Endothelial cell (in vitro differentiated cells): ENCODE measurements around the gene METTL24. TPM values are rescaled to one million over a fixed set of nuclear protein-coding genes. Genes with fewer than 3 reads are reported as not detected.

Experiments
- DNase-seq: peaks from one replicate; pipeline ENCODE4 v3.0.0; 2021; ENCODE audit warnings: low spot score
- H3K27ac Mint-ChIP-seq: one replicate; pipeline ENCODE4 v1.8.0; 2021; ENCODE audit warnings: mixed read lengths, inconsistent platforms; ENCODE audit not compliant: unreplicated experiment
- H3K27me3 Mint-ChIP-seq: one replicate; pipeline ENCODE4 v1.8.0; 2021; ENCODE audit warnings: mild to moderate bottlenecking, moderate library complexity, mixed read lengths, inconsistent platforms; ENCODE audit not compliant: unreplicated experiment
- H3K36me3 Mint-ChIP-seq: one replicate; pipeline ENCODE4 v1.8.0; 2021; ENCODE audit warnings: mild to moderate bottlenecking, low read depth, mixed read lengths, inconsistent platforms; ENCODE audit not compliant: unreplicated experiment
- H3K4me1 Mint-ChIP-seq: one replicate; pipeline ENCODE4 v1.8.0; 2021; ENCODE audit warnings: mild to moderate bottlenecking, mixed read lengths, inconsistent platforms; ENCODE audit not compliant: unreplicated experiment
- H3K4me3 Mint-ChIP-seq: one replicate; pipeline ENCODE4 v1.8.0; 2021; ENCODE audit warnings: mild to moderate bottlenecking, mixed read lengths, inconsistent platforms; ENCODE audit not compliant: unreplicated experiment
- H3K9me3 Mint-ChIP-seq: one replicate; pipeline ENCODE4 v1.8.0; 2021; ENCODE audit warnings: mixed read lengths, inconsistent platforms; ENCODE audit not compliant: unreplicated experiment
- total RNA-seq: library from RNA; stranded (reverse); fragmentation: NEBNext Ultra II Directional; extraction: Animal tissue kit (Norgen Biotek cat#: 25700); gene quantifications from one replicate; pipeline ENCODE4 v1.2.1, GENCODE V29; 2021; ENCODE audit not compliant: unreplicated experiment
- TF ChIP-seq, protein P1 (sequence below): fragments of 200-600 bp; sonication (generic); IDR thresholded peaks from one replicate; pipeline ENCODE4 v1.5.0; 2021; ENCODE audit warnings: antibody characterized with exemption; ENCODE audit not compliant: unreplicated experiment

The METTL24 gene
- total RNA-seq, 1 donor from 2014 or later = 6.5 TPM

DNA sequence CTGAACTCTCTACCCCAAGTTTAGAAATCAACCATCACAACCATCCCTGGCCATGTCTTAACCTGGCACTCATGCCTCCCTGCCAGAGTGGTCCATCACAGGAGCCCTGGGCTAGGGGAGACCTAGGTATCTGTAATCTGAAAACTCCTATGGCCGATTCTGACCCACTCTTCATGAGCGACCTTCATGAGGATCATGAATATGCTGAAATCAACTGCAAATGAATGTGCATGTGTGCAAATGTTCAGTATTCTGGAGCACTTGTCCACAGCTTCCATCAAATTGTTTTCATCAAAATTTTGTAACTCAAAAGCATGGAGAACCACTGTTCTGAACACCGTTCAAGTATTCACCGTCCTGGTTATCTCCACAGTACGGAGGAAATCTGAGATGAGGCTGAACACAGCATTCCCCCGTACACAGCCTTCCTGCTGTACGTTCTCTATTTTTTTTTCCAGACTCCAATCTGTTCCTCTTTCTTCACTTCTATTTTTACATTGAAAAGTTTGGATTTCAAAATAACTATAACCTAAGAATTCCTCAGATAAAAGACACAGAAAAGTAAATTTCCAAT lies 17.7 kb downstream of the METTL24 start:
- no peak for DNase-seq
- Mint-ChIP-seq H3K27ac (no peak overlapping the region), H3K9me3 (no peaks in the 10 kb centered on the region)

DNA sequence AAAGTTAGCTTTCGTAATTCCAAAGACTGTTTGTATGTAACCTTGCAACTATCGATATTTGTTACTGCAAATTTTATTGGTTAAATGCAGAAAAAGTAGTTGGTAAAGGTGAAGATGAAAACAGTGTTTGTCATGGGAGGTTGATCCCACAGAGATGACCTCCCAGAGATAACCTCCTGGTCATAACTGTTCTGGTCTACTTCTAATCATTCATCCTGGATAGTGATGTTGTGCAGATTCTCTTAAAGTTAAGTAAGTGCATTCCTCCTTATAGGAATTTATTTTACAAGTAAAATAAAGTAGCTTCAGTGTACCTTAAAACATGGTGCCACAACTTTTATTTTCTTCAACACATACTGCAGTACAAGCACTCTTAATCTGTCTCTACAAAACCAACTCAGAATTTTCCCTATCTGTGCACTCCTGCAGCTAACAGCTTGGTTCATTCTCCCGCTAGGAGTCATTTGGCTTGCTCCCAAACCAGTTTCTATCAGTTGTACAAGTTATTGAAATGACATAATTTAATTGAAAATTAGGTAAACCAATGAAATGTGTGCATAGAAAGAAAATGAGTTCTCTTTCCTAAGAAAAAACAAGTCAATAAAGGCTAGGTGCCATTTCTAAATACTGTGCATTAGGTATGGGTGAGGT lies 19.2 kb downstream of the METTL24 start:
- Mint-ChIP-seq H3K9me3 (no peaks in the 10 kb centered on the region), H3K4me1 (peaks cover 15% of the 10 kb centered on the region), H3K27ac (no peak overlapping the region), H3K36me3 (no peaks in the 10 kb centered on the region), H3K27me3 (peaks cover 2% of the 10 kb centered on the region), H3K4me3 (no peak overlapping the region)
- no peak for DNase-seq
- TF ChIP-seq, protein P1, sequence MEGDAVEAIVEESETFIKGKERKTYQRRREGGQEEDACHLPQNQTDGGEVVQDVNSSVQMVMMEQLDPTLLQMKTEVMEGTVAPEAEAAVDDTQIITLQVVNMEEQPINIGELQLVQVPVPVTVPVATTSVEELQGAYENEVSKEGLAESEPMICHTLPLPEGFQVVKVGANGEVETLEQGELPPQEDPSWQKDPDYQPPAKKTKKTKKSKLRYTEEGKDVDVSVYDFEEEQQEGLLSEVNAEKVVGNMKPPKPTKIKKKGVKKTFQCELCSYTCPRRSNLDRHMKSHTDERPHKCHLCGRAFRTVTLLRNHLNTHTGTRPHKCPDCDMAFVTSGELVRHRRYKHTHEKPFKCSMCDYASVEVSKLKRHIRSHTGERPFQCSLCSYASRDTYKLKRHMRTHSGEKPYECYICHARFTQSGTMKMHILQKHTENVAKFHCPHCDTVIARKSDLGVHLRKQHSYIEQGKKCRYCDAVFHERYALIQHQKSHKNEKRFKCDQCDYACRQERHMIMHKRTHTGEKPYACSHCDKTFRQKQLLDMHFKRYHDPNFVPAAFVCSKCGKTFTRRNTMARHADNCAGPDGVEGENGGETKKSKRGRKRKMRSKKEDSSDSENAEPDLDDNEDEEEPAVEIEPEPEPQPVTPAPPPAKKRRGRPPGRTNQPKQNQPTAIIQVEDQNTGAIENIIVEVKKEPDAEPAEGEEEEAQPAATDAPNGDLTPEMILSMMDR = no peak

More for the DNA sequence above, 17.7 kb downstream of the METTL24 start:
- TF ChIP-seq, protein P1 = no peak
- Mint-ChIP-seq H3K4me1 (peaks cover 12% of the 10 kb centered on the region), H3K27me3 (no peaks in the 10 kb centered on the region), H3K4me3 (no peak overlapping the region), H3K36me3 (no peaks in the 10 kb centered on the region)

DNA sequence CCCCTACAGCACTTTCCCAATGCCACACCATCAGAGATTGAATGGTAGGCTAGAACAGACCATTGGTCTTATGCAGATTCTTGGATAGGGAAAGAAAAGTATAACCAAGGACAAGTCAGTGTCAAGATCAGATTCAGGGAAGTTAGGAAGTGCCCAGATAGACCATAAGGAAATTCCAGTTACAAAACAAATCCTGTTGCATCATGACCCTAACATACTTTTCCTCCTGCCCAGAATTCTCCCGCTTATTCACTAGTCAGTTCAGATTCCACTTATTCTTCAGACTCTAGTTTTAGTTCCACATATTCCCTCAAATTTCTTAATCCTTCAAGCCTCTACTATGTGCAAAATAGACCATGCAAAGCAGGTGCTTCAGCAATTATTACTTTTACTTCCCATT lies 20.7 kb downstream of the METTL24 start:
- Mint-ChIP-seq H3K4me1 (peaks cover 8% of the 10 kb centered on the region), H3K27ac (no peak overlapping the region)
- TF ChIP-seq, protein P1 = no peak

DNA sequence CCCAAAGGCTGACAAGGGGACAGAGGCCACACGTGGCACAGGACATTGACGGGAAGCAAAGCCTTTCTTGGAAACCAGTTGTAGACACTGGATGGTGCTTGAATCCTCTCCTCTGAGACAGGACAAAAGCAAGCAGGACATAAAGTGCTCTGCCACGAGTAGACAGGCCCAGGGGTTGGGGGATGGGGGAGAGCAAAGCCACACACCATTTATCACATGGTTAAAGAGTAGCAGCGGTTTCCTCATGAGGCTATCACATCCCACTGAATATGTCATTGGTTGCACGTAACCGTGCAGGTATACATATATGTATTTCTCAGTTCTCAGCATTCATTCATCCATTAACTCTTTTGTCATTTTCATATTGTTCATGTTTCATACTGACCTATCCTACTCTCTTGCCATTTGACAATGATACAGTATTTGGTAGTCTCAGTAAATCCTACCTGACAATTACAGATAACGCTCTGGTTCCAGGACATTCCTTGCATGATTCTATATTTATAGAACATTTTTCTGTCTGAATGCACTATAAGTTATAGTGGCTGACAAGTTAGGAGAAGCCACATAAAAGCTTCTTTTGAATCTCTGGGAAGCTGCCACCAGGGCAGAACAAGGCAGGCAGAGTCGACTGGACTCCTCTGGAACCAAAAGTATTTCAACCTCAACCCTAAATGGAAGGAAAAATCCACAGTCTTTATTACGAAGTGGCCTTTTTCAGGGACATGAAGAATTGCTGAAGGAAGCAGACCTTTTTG lies 23.5 kb downstream of the METTL24 start:
- peaks cover 17% of the 10 kb centered on the region for H3K4me1 Mint-ChIP-seq
- H3K36me3 Mint-ChIP-seq = no peaks in the 10 kb centered on the region
- no peak overlapping the region for H3K4me3 Mint-ChIP-seq
- DNase-seq = no peak
- TF ChIP-seq, protein P1 = no peak
- H3K9me3 Mint-ChIP-seq = no peaks in the 10 kb centered on the region
- no peak overlapping the region for H3K27ac Mint-ChIP-seq
- H3K27me3 Mint-ChIP-seq = peaks cover 2% of the 10 kb centered on the region

More for the DNA sequence above, 20.7 kb downstream of the METTL24 start:
- Mint-ChIP-seq H3K9me3 (no peaks in the 10 kb centered on the region), H3K4me3 (no peak overlapping the region), H3K27me3 (peaks cover 2% of the 10 kb centered on the region), H3K36me3 (no peaks in the 10 kb centered on the region)
- no peak for DNase-seq

DNA sequence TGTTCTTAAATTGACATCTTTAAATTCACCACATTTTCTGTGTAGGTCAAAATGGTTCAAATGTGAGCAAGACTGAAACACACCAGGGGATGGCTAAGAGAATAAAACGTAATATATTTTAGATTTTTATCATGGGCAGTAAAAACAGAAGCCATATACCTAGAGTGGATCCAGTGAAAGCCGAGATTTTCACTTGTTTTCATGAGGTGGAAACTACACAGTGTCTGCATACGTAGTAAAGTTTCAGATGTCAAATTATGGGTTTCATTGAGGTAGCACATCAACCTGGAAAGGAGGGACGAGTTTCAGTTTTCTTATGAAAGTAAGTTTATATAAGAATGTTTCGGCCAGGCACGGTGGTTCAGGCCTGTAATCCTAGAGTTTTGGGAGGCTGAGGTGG lies 25.9 kb downstream of the METTL24 start:
- H3K27ac Mint-ChIP-seq = no peak overlapping the region
- peaks cover 28% of the 10 kb centered on the region for H3K4me1 Mint-ChIP-seq
- H3K9me3 Mint-ChIP-seq = no peaks in the 10 kb centered on the region
- no peaks in the 10 kb centered on the region for H3K36me3 Mint-ChIP-seq
- TF ChIP-seq, protein P1 = no peak
- no peak overlapping the region for H3K4me3 Mint-ChIP-seq
- DNase-seq = no peak
- peaks cover 2% of the 10 kb centered on the region for H3K27me3 Mint-ChIP-seq
